GM10266 (cell line): ENCODE measurements around the gene SNCAIP.
"Not testable (repeated sequence)": the region's sequence is repeated elsewhere in the genome, so short reads cannot be mapped to it uniquely, and the experiment has no call there.

Experiments
- DNase-seq: peaks from one replicate; pipeline ENCODE4 v3.0.0; 2012; ENCODE audit errors: extremely low spot score
- TF ChIP-seq, protein P1 (sequence below): IDR thresholded peaks from 2 replicates; pipeline ENCODE4 v1.5.1; 2012; ENCODE audit warnings: mild to moderate bottlenecking, low read depth; ENCODE audit not compliant: control insufficient read depth, insufficient read depth; ENCODE audit errors: missing control alignments

The SNCAIP gene

DNA sequence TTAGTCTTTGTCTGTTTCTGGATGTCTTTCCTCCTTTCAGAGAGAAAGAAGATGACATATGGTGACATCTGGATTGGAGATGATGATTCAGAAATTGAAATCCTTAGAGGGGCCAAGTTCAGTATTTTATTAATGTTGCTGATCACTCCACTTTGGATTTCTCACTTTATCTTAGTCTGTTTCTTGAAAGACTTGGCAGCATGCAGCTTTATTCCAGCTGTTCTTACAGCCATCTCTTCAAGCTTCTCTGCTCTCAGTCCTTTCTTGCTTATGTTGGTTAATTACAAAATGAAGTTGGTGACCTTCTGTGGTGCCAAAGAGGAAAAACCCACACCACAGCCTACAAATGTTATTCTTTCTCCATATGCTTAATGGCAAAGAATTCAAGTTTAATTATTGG is 62.1 kb downstream of the SNCAIP start:
- TF ChIP-seq, protein P1, sequence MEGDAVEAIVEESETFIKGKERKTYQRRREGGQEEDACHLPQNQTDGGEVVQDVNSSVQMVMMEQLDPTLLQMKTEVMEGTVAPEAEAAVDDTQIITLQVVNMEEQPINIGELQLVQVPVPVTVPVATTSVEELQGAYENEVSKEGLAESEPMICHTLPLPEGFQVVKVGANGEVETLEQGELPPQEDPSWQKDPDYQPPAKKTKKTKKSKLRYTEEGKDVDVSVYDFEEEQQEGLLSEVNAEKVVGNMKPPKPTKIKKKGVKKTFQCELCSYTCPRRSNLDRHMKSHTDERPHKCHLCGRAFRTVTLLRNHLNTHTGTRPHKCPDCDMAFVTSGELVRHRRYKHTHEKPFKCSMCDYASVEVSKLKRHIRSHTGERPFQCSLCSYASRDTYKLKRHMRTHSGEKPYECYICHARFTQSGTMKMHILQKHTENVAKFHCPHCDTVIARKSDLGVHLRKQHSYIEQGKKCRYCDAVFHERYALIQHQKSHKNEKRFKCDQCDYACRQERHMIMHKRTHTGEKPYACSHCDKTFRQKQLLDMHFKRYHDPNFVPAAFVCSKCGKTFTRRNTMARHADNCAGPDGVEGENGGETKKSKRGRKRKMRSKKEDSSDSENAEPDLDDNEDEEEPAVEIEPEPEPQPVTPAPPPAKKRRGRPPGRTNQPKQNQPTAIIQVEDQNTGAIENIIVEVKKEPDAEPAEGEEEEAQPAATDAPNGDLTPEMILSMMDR = no peak
- DNase-seq = no peak

DNA sequence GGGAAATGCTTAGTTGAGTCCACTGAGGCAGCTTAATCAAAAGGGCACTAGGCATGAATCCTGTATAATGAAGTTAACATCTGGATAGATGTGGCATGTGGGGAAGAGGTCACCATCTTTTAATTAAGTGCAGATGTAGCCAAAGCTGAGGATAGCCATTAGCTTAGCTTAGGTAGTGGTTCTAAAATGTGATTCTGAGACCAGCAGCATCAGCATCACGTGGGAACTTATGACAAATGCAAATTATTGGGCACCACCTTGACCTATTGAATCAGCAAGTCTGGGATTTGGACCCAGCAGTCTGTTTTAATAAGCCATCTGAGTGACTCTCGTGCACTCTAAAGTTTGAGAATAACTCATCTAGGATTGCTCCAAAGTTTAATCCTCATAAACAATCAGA is 63.8 kb downstream of the SNCAIP start:
- DNase-seq = no peak
- TF ChIP-seq, protein P1 = no peak

DNA sequence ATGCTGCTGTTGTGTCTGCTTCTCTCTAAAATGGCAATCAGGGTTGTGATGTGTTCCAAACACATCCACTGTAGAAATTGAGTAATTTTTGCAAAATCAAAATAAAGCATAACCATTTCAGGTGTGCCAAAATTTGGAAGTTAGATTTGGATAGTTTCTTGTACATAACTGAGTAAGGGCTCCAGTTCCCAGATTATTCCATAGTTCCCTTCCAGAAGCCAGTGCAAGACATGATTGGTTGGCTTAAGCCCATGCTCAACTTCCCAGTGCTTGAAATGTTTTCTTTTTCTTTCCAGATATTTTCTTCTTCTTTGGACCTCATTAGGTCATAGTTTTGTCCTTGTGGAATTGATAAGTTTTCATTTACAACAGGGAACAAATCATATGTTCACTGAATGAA is 64.2 kb downstream of the SNCAIP start:
- DNase-seq = no peak
- TF ChIP-seq, protein P1 = no peak

DNA sequence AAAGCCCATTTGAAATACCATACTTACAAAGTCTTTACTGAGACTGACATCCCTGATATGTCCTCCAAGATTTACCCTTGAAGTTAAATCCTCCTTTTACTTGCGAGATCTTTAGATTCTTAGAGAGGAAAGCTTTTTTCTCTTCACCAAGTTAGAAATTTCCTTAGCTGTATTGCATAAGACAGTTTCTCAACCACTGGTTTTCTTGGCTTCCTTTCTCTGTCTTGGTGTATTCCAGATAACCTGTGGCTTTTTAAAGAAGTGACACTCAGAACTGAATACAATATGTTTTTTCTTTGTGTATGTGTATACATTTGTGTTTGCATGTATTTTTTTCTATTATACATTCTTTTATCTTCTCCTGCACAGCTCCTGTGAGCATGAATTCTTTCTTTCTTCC is 65.0 kb downstream of the SNCAIP start:
- TF ChIP-seq, protein P1 = no peak
- DNase-seq = no peak

DNA sequence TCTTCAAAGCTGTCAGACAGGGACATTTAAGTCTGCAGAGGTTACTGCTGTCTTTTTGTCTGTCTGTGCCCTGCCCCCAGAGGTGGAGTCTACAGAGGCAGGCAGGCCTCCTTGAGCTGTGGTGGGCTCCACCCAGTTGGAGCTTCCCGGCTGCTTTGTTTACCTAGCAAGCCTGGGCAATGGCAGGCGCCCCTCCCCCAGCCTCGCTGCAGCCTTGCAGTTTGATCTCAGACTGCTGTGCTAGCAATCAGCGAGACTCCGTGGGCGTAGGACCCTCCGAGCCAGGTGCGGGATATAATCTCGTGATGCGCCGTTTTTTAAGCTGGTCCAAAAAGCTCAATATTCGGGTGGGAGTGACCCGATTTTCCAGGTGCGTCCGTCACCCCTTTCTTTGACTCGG is 70.9 kb downstream of the SNCAIP start:
- not testable (repeated sequence) for DNase-seq

DNA sequence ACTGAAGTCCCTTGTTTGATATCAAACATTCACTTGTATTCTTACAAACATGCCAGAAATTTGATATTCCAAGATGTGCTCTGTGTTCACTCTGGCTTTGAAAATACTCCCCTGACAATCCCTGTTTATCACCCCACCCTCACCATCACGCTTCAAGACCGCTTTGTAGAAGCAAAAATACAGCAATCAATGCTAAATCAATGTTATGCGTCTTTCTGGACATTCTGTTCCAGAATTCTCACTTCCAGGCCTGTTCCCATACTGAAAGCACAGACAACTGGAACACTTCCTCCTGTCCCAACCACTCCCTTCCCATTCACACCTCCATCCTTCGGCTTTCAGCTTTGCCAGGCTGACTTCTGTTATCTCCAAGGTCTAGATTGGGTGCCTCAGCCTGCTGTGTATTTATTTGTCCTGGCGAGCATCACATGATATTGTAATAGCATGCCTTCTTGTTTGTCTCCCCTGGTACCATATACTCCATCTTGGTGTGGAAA is 72.8 kb downstream of the SNCAIP start:
- DNase-seq = no peak
- TF ChIP-seq, protein P1 = no peak

DNA sequence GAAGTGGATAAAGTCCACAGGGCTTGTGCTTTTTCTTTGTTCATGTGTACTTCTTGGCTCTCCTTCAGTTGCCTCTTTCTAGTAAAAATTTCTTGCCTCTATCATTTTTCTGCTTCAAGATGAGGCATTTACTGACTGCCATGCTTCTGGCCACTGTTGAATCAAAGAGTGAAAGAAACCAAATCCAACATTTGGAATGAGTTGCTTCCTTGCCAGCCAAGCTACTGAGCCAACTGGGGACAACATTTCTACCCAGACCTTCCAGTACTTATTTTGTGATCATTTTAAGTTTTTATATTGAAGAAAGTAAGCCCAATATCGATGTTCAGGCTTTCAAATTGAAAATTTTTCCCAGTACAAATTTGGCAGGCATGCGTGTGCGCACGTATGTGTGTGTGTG is 73.2 kb downstream of the SNCAIP start:
- no peak for DNase-seq
- TF ChIP-seq, protein P1 = no peak

DNA sequence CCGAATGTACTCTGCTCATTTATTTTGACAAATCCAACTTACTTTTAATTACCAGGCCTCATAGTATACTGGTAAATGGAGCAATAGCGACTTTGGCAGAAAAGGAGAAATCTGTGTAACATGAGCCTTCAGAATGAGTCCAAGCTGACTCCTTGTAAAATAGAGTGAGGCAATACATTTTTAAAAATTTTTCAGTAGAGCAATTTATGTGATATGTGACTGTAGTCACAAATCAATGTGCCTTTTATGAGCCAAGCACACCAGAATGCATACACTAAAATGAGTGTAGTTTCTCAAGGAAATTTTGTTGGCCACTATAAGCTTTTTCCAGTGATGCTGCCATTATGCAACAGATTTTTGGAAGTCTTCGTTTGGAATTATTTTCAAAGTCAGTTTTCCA is 73.8 kb downstream of the SNCAIP start:
- TF ChIP-seq, protein P1 = no peak
- DNase-seq = no peak
